HG03565 (cell line): Measurements from ENCODE around the gene CASP14.
"Not testable (repeated sequence)": the region's sequence is repeated elsewhere in the genome, so short reads cannot be mapped to it uniquely, and the experiment has no call there.

Source experiments
- ATAC-seq: cut with Tn5 transposase; IDR thresholded peaks from one replicate; pipeline ENCODE4 v1.9.1; 2021; ENCODE audit warnings: mild to moderate bottlenecking, moderate library complexity; ENCODE audit not compliant: unreplicated experiment

Gene CASP14

GRCh38 chr19:15048885-15049541 is at the start of gene CASP14:
TSS of gene CASP14 (plus strand) at chr19:15049480. CDS start at chr19:15052252, 2,772 bp downstream.
- ATAC-seq, result no peak

- no peak for ATAC-seq
Measured at GRCh38 chr19:15008308-15008707, 41.0 kb upstream of the CASP14 start.

- no peak for ATAC-seq
Measured at GRCh38 chr19:15010501-15011300, 38.6 kb upstream of the CASP14 start.

GRCh38 chr19:15014579-15014978 is 34.7 kb upstream of the CASP14 start:
- no peak for ATAC-seq

GRCh38 chr19:15015946-15016542 is 33.2 kb upstream of the CASP14 start:
- ATAC-seq, result no peak

- ATAC-seq, result not testable (repeated sequence)
Measured at GRCh38 chr19:15018836-15019235, 30.4 kb upstream of the CASP14 start.

- no peak for ATAC-seq
Measured at GRCh38 chr19:15021286-15022007, 27.8 kb upstream of the CASP14 start.

- ATAC-seq, result no peak
Measured at GRCh38 chr19:15022752-15023151, 26.5 kb upstream of the CASP14 start.

GRCh38 chr19:15025217-15025616 is 24.1 kb upstream of the CASP14 start:
- no peak for ATAC-seq

- no peak for ATAC-seq
Measured at GRCh38 chr19:15028490-15028889, 20.8 kb upstream of the CASP14 start.

- no peak for ATAC-seq
Measured at GRCh38 chr19:15031675-15032074, 17.6 kb upstream of the CASP14 start.

- ATAC-seq, result no peak
Measured at GRCh38 chr19:15035795-15036311, 13.4 kb upstream of the CASP14 start.

- ATAC-seq, result no peak
Measured at GRCh38 chr19:15037586-15037985, 11.7 kb upstream of the CASP14 start.

GRCh38 chr19:15038294-15038693 is 11.0 kb upstream of the CASP14 start:
- ATAC-seq, result no peak

- ATAC-seq, result no peak
Measured at GRCh38 chr19:15042003-15042402, 7.3 kb upstream of the CASP14 start.

- ATAC-seq, result no peak
Measured at GRCh38 chr19:15042826-15043225, 6.5 kb upstream of the CASP14 start.

- ATAC-seq, result no peak
Measured at GRCh38 chr19:15045506-15045905, 3.8 kb upstream of the CASP14 start.

GRCh38 chr19:15047680-15048079 is 1.6 kb upstream of the CASP14 start:
- no peak for ATAC-seq

GRCh38 chr19:15048128-15048527 is 1.2 kb upstream of the CASP14 start:
- ATAC-seq, result no peak

- ATAC-seq, result no peak
Measured at GRCh38 chr19:15050639-15051038, 1.4 kb downstream of the CASP14 start.

- ATAC-seq, result no peak
Measured at GRCh38 chr19:15062036-15062435, 12.8 kb downstream of the CASP14 start.
